HG03103 (cell line): ENCODE results near the gene GALK2.
"Not testable (repeated sequence)": the region's sequence is repeated elsewhere in the genome, so short reads cannot be mapped to it uniquely, and the experiment has no call there.

ENCODE experiments used
- ATAC-seq: cut with Tn5 transposase; IDR thresholded peaks from one replicate; pipeline ENCODE4 v1.9.1; 2021; ENCODE audit warnings: low read depth; ENCODE audit not compliant: unreplicated experiment

Gene GALK2

GRCh38 chr15:49208102-49208501 lies 38.1 kb downstream of the GALK2 start:
- not testable (repeated sequence) for ATAC-seq

DNA sequence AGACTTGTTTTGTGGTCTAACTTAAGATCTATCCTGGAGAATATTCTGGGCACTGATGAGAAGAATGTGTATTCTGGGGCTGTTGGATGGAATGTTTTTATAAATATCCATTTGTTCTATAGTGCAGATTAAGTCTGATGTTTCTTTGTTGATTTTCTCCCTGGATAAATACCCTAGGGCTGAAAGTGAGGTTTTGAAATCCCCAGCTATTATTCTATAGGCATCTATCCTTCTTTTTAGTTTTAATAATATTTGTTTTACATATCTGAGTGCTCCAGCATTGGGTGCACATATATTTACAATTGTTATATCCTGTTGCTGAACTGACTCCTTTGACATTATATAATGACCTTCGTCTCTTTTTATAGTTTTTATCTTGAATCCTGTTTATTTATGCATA lies 42.9 kb downstream of the GALK2 start:
- ATAC-seq, result no peak

GRCh38 chr15:49215768-49216739 lies 46.0 kb downstream of the GALK2 start:
- ATAC-seq, result peak; percentile 98

DNA sequence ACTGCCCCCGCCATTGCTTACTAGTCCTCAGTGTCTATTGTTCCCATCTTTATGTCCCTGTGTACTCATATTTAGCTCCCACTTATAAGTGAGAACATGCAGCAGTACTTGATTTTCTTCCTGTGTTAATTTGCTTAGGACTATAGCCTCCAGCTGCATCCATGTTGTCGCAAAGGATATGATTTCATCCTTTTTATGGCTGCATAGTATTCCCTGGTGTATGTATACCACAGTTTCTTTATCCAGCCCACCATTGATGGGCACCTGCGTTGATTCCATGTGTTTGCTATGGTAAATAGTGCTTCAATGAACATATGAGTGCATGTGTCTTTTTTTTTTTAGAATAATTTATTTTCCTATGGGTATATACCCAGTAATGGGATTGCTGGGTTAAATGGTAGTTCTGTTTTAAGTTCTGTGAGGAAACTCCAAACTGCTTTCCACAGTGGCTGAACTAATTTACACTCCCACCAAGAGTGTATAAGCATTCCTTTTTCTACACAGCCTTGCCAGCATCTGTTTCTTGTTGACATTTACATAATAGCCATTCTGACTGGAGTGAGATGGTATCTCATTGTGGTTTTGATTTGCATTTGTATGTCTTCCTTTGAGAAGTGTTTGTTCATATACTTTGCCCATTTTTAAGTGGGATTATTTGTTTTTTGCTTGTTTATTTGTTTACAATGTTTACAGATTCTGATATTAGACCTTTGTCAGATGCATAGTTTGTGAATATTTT lies 53.7 kb downstream of the GALK2 start:
- no peak for ATAC-seq

- no peak for ATAC-seq
Measured at GRCh38 chr15:49225572-49226281, 55.7 kb downstream of the GALK2 start.

GRCh38 chr15:49227602-49228001 lies 57.6 kb downstream of the GALK2 start:
- no peak for ATAC-seq

- ATAC-seq, result no peak
Measured at GRCh38 chr15:49229922-49230321, 59.9 kb downstream of the GALK2 start.

DNA sequence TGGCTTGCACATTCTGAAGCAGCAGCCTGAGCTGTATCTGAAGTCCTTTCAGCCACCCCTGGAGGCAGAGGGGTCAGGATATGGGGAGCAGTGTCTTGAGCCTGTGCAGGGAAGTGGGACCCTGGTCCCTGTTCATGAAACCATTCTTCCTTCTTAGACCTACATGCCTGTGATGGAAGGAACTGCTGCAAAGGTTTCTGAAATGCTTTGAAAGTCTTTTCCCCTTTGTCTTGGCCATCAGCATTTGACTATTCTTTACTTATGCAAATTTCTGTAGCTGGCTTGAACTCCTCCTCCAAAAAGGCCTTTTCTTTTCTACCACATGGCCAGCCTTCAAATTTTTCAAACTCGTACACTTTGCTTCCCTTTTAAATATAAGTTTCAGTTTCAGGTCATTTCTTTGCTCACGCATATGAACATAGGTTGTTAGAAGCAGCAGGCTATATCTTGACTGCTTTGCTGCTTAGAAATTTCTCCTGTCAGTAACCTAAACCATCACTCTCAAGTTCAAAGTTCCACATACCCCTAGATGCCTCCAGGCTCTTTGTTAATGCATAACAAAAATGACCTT lies 62.3 kb downstream of the GALK2 start:
- no peak for ATAC-seq

DNA sequence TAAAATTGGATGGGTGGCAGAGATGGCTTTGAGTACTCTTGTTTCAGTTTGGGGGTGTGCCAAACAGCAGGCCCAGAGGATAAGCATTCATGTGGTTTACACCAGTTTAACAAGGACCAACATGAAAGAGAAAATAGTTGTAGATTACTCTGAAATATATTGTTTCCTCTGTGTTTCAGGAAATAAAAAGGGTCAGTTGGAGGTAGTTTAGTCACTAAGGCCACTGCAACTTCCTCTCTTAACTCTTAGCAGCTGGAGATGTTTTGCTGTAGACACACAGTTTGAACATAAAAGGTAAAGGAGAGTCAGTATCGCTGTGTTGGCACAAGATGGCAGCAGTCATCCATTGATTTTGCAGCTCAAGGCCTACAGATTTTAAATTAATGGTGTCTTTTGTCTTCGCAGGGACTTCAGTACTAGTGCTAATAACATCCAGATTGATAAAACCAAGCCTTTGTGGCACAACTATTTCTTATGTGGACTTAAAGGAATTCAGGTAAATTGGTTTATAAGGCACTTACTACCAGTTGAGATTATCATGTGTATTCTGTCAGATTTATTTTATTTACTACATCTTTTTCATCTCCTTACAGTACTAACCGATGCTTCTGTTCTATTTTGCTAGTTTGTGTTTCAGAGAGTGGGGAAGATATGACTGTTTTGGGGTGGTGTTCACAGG lies 65.5 kb downstream of the GALK2 start:
- peak; percentile 91 for ATAC-seq

DNA sequence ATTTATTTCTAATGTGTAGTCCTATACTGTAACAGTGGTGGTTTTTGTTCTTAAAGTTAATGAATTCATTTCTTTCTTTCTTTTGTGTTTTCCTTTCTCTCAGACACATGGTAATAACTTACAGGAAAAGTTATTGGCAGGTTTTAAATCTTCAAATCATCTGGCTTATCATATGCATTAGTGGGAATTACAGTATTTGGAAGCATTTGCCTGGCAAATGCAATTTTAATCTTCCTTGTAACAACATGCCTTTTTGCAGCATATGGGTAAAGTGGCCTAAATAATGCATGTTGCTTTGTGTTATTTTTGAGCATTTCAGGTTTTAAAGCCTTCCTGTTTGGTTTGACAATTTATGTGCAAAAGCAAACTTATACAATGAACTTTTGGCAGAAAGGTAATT lies 66.8 kb downstream of the GALK2 start:
- ATAC-seq, result no peak

DNA sequence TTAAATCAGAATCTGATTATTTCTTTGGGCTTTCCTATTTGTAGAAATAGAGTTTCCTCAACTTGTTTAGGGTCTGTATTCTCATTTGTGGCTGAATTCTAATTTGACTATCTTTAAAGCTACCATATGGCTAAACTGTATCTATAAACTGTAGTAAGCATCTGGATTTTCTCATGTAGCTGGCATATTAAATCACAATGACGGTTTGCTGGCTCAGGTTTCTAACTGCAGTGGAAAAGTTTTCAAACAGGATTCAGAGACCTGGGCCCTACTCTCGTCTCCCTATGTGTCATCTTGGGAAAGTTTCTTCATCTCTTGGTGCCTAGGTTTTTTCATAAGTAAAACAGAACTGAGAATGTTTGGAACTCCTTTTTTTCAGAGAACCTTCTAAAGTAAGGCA lies 68.3 kb downstream of the GALK2 start:
- ATAC-seq, result no peak

- ATAC-seq, result no peak
Measured at GRCh38 chr15:49239105-49239504, 69.1 kb downstream of the GALK2 start.

- ATAC-seq, result no peak
Measured at GRCh38 chr15:49242820-49243219, 72.8 kb downstream of the GALK2 start.

GRCh38 chr15:49247556-49248110 lies 77.6 kb downstream of the GALK2 start:
- no peak for ATAC-seq

DNA sequence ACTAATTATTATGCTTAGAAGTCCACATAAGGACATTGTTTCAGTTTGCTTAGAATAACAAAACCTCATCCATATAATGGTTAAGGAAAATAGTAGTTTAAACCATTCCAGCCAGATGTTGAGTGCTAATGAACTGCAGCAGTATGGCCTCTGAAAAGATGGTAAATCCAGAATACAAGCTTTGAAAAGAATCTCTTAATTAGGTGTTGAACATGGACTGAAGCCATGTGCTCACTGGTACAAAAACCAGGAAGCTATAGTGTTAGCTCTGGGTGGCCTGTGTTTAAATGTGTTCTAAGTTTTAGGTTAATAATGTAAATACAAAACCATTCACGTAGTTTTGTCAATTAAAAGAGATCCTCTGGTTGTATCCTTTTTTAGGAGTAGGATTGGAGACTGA lies 78.2 kb downstream of the GALK2 start:
- no peak for ATAC-seq

- ATAC-seq, result no peak
Measured at GRCh38 chr15:49255966-49256759, 86.1 kb downstream of the GALK2 start.

GRCh38 chr15:49265117-49265516 lies 95.1 kb downstream of the GALK2 start:
- not testable (repeated sequence) for ATAC-seq

- ATAC-seq, result no peak
Measured at GRCh38 chr15:49265911-49266310, 95.9 kb downstream of the GALK2 start.
